Measurements from ENCODE around the gene FRRS1L. TPM values are rescaled to one million over a fixed set of nuclear protein-coding genes. Genes with fewer than 3 reads are reported as not detected.

The FRRS1L gene
- total RNA-seq, 2 experiments from 2014 or later, result not detected

DNA sequence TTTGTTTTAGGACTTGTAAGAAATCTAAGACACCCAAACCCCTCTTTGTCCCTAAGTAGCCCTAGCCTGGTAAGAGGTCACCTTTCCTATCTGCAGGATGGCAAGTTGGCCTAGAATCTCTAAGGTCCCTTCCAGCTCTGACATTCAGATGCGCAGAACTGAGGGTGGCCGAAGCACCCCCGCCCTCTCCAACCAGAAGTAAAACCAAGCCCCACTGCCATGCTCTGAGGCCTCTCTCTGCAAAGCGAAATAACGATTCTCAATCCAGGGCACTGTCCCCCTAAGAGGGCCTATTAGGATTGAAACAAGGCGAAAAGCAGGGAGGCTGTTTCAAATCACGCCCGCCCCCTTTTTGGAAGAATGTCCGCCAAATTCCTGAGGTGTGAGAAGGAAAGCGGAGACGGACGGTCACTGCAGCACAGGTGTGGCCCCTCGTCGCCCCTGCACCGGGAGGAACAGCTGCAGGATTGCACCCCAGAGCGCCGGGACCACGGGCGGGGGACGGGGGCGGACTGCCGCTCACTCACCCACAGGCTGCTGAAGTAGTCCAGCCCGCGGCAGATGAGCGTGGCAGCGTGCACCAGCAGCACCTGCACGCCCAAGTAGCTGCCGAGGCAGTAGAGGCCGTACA lies 48.1 kb downstream of the FRRS1L start:
- peaks cover 24% of the 10 kb centered on the region for H3K36me3 Mint-ChIP-seq (ENCODE audit: low read depth)
- H3K9me3 Mint-ChIP-seq, result no peaks in the 10 kb centered on the region
- H3K27ac Mint-ChIP-seq, result peak overlapping the region; percentile 84
- peak overlapping the region; percentile 84 for H3K4me3 Mint-ChIP-seq
- peak; percentile 18 for DNase-seq
- ChIA-PET CTCF (interaction anchor here (0.5 to 1.6 kb wide), 8 partner anchors 9 to 108 kb away, joined by 3 to 9 read pairs (median 4); no protein-coding TSS in a partner anchor), POLR2A (interaction anchor here (0.7 to 3.9 kb wide), 10 partner anchors 10 to 108 kb away, joined by 3 to 36 read pairs (median 4); no protein-coding TSS in a partner anchor)
- H3K27me3 Mint-ChIP-seq, result no peaks in the 10 kb centered on the region
- H3K4me1 Mint-ChIP-seq, result peaks cover 50% of the 10 kb centered on the region

DNA sequence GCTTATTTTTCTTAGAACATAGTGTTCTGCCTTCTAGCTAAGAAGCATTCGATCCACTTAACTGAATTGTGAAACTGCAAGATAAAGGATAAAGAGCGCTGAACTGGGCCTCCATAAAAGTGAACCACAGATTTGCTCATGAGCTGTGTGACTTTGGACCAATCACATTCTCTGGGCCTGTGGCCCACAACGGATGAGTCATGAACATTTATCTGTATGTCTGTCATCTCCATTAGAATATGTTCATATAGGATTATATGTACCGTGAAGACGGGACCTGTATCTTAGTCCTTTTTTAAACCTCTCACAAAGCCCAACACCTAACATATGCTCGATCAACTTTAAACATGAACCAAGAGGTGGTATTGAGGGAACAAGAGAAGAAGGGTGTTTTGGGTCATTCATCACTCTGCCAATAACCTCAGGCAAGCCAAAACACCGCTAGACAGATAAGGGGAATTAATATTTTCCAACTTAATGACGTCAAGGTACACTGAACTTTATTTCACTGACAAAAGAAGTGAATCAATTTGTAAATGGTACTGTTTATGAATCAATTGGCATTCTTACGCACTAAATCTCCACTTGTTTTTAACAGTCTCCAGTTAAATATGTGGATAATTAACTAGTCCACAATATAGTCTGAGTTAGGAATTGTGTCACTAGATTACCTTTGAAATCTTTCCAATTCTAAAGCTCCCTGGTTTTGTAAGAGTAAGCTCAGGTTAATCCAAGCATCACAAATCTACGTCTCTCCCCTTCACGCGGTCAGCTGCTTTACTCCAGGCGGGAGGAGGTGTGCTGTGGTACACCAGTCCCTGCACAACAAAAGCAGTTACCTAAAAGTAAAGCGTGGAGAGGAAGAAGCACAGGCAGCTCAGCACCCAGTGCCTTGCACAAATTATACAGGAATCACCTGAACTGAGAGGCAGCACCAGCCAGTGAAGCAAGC lies 48.9 kb downstream of the FRRS1L start:
- peak overlapping the region; percentile 84 for H3K4me3 Mint-ChIP-seq
- H3K36me3 Mint-ChIP-seq (ENCODE audit: low read depth), result peaks cover 29% of the 10 kb centered on the region
- CTCF ChIA-PET, result interaction anchor here (0.5 to 1.6 kb wide), 8 partner anchors 12 to 76 kb away, joined by 3 to 5 read pairs (median 4); no protein-coding TSS in a partner anchor
- DNase-seq, result peak; percentile 72
- peaks cover 54% of the 10 kb centered on the region for H3K4me1 Mint-ChIP-seq
- no peaks in the 10 kb centered on the region for H3K27me3 Mint-ChIP-seq
- POLR2A ChIA-PET, result interaction anchor here (0.7 to 3.9 kb wide), 8 partner anchors 9 to 107 kb away, joined by 3 to 36 read pairs (median 4); no protein-coding TSS in a partner anchor
- peak overlapping the region; percentile 84 for H3K27ac Mint-ChIP-seq
- no peaks in the 10 kb centered on the region for H3K9me3 Mint-ChIP-seq

DNA sequence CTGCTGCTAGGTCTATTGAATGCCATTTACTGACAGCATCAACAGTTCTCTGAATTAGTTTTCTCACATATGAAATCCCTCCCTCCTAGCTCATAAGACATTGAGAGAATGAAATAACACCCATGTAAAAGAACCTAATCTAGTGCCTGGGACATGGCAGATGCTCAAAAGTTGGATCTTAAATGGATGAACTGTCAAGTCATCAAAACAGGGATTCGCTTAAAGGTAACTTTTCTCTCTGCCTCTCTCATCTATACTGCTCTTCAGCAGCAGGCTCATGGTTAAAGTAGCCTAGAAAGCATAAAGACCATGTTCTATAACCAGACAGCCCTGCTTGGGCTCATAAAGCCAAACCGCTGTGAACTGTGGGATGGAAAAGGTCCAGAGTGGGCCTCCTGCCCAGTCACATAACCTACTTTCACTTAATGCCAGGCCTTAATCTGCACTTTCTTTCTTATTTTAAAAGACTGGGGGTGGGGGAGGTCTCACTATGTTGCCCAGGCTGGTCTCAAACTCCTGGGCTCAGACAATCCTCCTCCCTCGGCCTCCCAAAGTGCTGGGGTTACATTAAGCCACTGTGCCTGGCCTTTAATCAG lies 51.0 kb downstream of the FRRS1L start:
- no peak for DNase-seq
- Mint-ChIP-seq H3K36me3 (ENCODE audit: low read depth) (peaks cover 31% of the 10 kb centered on the region), H3K4me3 (no peak overlapping the region), H3K4me1 (peaks cover 59% of the 10 kb centered on the region), H3K27ac (no peak overlapping the region), H3K9me3 (no peaks in the 10 kb centered on the region), H3K27me3 (no peaks in the 10 kb centered on the region)
- POLR2A ChIA-PET, result no interaction called here
- CTCF ChIA-PET, result no interaction called here

DNA sequence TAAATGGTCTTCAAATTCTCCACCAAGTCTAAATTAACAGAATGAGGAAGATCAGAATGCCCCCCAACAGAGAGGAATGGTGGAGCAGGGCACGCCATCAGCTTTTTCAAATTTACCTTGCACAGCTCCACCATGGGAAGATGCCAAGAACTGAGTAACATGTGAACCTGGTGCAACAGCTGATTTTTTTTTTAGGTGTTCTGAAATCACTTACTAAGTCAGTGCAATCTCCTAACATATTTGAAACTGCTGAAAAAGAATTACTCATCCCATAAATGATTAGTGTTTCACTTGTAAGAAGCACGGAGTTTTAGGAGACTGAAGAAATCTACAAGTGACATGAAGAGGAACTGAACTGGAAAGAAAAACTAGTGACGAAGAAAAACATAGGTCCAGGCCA lies 52.4 kb downstream of the FRRS1L start:
- CTCF ChIA-PET, result no interaction called here
- no peak for DNase-seq
- POLR2A ChIA-PET, result interaction anchor here (0.8 kb wide), 1 partner anchor 14 kb away, joined by 3 read pairs; no protein-coding TSS in a partner anchor
- Mint-ChIP-seq H3K4me1 (peaks cover 61% of the 10 kb centered on the region), H3K27ac (no peak overlapping the region), H3K9me3 (no peaks in the 10 kb centered on the region), H3K36me3 (ENCODE audit: low read depth) (peaks cover 31% of the 10 kb centered on the region), H3K27me3 (peaks cover 2% of the 10 kb centered on the region), H3K4me3 (no peak overlapping the region)

DNA sequence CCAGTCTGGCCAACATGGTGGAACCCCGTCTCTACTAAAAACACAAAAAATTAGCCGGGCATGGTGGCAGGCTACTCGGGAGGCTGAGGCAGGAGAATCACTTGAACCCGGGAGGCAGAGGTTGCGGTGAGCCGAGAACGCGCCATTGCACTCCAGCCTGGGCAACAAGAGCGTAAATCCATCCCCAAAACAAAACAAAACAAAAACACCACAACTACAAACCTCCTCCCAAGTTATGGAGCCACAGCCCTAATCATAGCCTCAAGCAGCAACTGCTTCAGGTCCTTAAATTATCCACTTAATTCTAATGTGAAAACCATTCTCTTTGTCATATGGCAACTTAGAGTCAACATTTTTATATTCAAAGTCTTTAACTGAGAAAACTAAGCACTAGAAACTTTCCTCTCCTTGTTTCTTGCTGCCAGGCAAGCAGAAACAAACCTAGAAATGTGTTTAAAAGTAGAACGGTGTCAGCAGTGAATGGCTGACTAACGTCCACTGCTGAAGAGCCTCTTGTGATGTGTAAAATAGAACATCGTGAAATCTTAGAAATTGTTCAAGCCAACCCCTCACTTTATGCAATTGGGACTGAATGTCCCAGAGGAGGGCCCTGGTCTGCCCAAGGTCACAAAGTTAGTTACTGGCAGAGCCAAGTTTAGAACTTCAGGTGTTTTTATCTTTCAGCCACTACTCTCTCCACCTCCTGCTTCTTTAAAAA lies 53.0 kb downstream of the FRRS1L start:
- no peak for DNase-seq
- CTCF ChIA-PET, result no interaction called here
- no peaks in the 10 kb centered on the region for H3K9me3 Mint-ChIP-seq
- POLR2A ChIA-PET, result no interaction called here
- H3K36me3 Mint-ChIP-seq (ENCODE audit: low read depth), result peaks cover 31% of the 10 kb centered on the region
- peaks cover 2% of the 10 kb centered on the region for H3K27me3 Mint-ChIP-seq
- no peak overlapping the region for H3K27ac Mint-ChIP-seq
- no peak overlapping the region for H3K4me3 Mint-ChIP-seq
- peaks cover 63% of the 10 kb centered on the region for H3K4me1 Mint-ChIP-seq

DNA sequence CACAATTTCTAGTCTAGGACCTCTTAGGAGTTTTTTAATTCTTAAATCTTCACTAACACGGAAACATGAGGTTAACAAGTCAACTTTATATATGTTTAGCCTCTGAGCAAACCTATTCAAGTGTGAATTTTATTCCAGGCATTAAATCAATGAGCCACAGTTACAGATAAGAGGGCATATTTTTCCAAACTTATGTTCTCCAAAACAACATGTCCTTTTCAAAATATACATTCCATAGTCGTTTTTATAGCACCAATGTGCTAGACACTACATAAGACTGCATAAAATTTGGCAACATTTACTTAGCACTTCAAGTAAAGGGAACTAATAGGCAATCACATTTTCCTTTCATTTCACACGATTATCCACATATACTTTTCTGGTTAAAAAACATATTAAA lies 53.8 kb downstream of the FRRS1L start:
- DNase-seq, result no peak
- Mint-ChIP-seq H3K27ac (no peak overlapping the region), H3K4me1 (peaks cover 64% of the 10 kb centered on the region), H3K27me3 (peaks cover 2% of the 10 kb centered on the region), H3K36me3 (ENCODE audit: low read depth) (peaks cover 31% of the 10 kb centered on the region), H3K9me3 (no peaks in the 10 kb centered on the region), H3K4me3 (no peak overlapping the region)
- ChIA-PET POLR2A (no interaction called here), CTCF (no interaction called here)

DNA sequence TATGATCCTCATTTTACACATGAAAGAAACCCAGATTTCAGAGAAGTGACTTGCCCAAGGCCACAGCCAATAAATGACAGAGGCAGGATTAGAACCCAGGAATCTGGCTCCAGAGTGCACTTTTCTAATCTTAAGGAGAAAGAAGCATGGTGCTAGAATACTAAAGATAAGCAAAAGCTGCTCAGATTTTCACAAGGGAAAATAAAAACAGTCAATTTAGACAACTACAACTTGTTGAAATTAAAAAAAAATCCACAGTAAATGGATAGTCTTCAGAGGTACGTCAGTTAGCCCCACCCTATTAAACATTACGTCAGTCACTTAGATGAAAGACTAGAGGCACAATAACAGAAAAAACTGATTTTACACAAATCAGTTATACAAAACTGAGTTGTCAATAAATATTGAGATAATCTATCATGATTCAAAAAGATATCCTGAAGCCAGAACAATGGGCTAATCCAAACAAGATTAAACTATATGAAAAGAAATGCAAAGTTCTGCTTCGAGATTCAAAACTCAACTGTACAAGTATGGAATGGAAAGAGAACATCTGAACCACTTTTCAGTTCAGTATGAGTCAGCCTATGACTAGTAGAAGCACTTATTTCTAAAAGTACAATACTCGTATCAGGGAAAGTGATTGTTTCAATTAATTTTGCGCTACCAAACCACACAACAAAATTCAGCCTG lies 56.6 kb downstream of the FRRS1L start:
- ChIA-PET POLR2A (interaction anchor here (4.7 kb wide), 1 partner anchor 8 kb away, joined by 36 read pairs; the partner anchor contains the start of gene TMEM245), CTCF (interaction anchor here (1.1 to 1.4 kb wide), 2 partner anchors 9 to 23 kb away, joined by 3 to 9 read pairs; partner anchors contain the start of gene TMEM245)
- DNase-seq, result no peak
- Mint-ChIP-seq H3K4me3 (peak overlapping the region; percentile 2), H3K4me1 (peaks cover 59% of the 10 kb centered on the region), H3K36me3 (ENCODE audit: low read depth) (peaks cover 22% of the 10 kb centered on the region), H3K27ac (peak overlapping the region; percentile 40), H3K9me3 (no peaks in the 10 kb centered on the region), H3K27me3 (peaks cover 2% of the 10 kb centered on the region)

DNA sequence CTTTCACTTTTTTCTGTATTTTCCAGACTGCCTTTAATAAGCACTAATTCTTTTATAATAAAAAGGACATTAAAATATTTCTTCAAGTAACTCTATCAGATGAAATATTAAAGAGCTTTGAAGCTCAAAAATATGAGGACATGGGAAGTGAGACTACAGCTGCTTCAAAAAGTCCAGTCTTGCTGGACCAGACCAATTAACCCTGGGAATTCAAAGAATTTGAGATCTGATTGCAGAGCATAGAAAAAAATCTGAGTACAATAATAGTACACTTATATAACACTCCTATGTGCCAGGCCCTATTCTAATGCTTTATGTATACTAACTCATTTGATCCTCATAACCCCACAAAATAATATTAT lies 57.1 kb downstream of the FRRS1L start:
- Mint-ChIP-seq H3K9me3 (no peaks in the 10 kb centered on the region), H3K4me3 (no peak overlapping the region), H3K27ac (peak overlapping the region; percentile 40), H3K36me3 (ENCODE audit: low read depth) (peaks cover 28% of the 10 kb centered on the region), H3K27me3 (peaks cover 2% of the 10 kb centered on the region), H3K4me1 (peaks cover 56% of the 10 kb centered on the region)
- no peak for DNase-seq
- CTCF ChIA-PET, result interaction anchor here (1.1 to 1.4 kb wide), 3 partner anchors 9 to 22 kb away, joined by 3 to 9 read pairs (median 4); partner anchors contain the start of gene TMEM245
- POLR2A ChIA-PET, result interaction anchor here (1.5 to 4.7 kb wide), 2 partner anchors 9 to 12 kb away, joined by 3 to 36 read pairs; partner anchors contain the start of gene TMEM245

DNA sequence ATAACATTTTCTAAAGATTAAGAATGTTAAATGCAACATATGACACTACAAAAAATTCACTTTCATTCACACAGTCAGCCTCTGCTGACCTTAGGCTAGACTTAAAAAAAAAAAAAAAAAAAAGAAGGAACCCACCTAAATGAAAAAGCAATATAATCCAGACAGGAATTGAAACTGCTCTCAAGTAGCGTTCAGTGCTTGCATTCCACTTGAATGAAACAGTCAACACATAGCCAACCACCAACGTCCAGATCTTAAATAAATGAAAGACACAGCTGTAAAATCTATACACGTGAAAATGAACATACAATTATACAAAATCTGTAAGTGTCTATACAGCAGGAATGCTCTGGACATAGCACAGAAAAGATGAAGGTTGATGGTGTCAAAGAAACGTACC lies 58.7 kb downstream of the FRRS1L start:
- Mint-ChIP-seq H3K9me3 (peaks cover 7% of the 10 kb centered on the region), H3K36me3 (ENCODE audit: low read depth) (peaks cover 26% of the 10 kb centered on the region), H3K27me3 (peaks cover 2% of the 10 kb centered on the region), H3K4me1 (peaks cover 46% of the 10 kb centered on the region), H3K27ac (no peak overlapping the region), H3K4me3 (no peak overlapping the region)
- DNase-seq, result no peak
- ChIA-PET POLR2A (interaction anchor here (1.5 to 4.7 kb wide), 2 partner anchors 10 kb away, joined by 3 to 36 read pairs; partner anchors contain the start of gene TMEM245), CTCF (interaction anchor here (1.4 kb wide), 1 partner anchor 8 kb away, joined by 4 read pairs; no protein-coding TSS in a partner anchor)

DNA sequence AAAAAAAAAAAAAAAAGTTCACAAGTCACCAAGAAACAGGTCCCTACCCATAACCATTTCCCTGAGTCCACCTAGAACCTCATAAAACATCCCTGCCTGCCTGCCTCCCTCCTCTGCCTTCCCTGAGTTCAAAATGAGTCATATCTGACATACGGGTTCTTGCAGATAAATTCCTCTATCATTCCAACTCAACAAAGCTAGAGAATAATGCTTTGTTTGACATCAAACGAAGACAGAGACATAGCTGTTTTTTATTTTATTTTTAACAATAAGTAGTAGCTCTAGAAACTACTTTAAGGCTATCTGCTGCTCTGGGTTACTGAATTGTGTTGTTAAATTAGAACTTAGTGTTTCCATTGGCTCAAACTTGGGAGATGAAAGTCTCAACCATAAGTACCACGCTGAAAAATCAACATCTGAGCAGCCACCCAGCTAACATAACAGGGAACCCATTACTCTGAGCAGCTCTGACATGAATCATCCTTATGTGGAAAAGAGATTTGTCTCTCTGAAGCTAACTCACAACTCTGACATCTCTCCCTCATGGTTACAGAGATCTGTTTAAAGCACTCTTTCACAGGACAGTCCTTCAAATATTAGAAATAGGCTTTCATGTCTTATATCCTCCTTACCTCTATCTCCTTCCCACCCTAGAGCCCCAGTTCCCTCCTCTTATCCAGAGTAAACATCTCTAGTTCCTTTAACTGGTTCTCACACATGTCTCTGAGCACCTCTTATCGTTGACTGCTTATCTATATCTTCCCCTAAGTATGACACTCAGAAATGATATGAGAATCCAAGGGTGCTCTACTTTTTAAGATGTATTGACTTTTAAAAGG lies 59.4 kb downstream of the FRRS1L start:
- CTCF ChIA-PET, result no interaction called here
- peak overlapping the region; percentile 67 for H3K27ac Mint-ChIP-seq

DNA sequence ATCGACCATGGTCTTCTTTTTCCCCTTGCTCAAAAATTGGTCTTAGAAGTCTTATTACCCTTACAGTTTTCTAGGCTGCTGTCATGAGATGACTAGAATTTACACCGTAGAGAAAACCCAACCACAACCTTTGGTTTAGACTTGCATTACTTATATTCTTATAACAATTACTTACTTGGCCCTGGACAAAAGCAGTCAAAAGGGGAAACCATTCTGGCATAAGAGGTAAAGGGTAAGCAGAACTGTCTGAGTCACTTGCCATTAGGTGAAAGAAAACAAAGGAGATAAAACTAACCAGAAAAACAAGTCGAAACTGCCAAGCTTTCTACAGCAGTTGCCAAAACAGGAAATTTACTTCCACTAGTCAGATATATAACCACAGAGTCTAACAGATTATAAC lies 65.2 kb downstream of the FRRS1L start:
- Mint-ChIP-seq H3K36me3 (ENCODE audit: low read depth) (peaks cover 55% of the 10 kb centered on the region), H3K4me1 (peaks cover 62% of the 10 kb centered on the region), H3K4me3 (peak overlapping the region; percentile 60), H3K27me3 (no peaks in the 10 kb centered on the region), H3K27ac (peak overlapping the region; percentile 88), H3K9me3 (peaks cover 12% of the 10 kb centered on the region)
- CTCF ChIA-PET, result no interaction called here
- DNase-seq, result no peak
- POLR2A ChIA-PET, result interaction anchor here (1.2 to 3.0 kb wide), 2 partner anchors 17 to 90 kb away, joined by 4 to 18 read pairs; partner anchors contain the start of gene TMEM245

More for the DNA sequence above, 59.4 kb downstream of the FRRS1L start:
- Mint-ChIP-seq H3K4me3 (no peak overlapping the region), H3K9me3 (peaks cover 12% of the 10 kb centered on the region), H3K27me3 (peaks cover 2% of the 10 kb centered on the region), H3K4me1 (peaks cover 52% of the 10 kb centered on the region), H3K36me3 (ENCODE audit: low read depth) (peaks cover 33% of the 10 kb centered on the region)
- POLR2A ChIA-PET, result interaction anchor here (4.7 kb wide), 1 partner anchor 11 kb away, joined by 36 read pairs; the partner anchor contains the start of gene TMEM245
- no peak for DNase-seq
